ENCODE measurements around the gene CTIF. TPM values are rescaled to one million over a fixed set of nuclear protein-coding genes. Genes with fewer than 3 reads are reported as not detected.

CTIF gene
- total RNA-seq, 1 donor from 2014 or later: 26.4 TPM

GRCh38 chr18:48901145-48902022, 362.6 kb downstream of the CTIF start:
- Mint-ChIP-seq H3K36me3 (ENCODE audit: insufficient read depth) (no peaks in the 10 kb centered on the region), H3K9me3 (ENCODE audit: low read depth) (peaks cover 17% of the 10 kb centered on the region), H3K27me3 (no peaks in the 10 kb centered on the region), H3K27ac (no peak overlapping the region), H3K4me3 (ENCODE audit: low read depth) (no peak overlapping the region), H3K4me1 (ENCODE audit: low read depth) (no peaks in the 10 kb centered on the region)
- no peak for DNase-seq (ENCODE audit: low spot score, unreplicated experiment)
- no peak for TF ChIP-seq CTCF (IDR thresholded peaks at IDR 0.05; ENCODE audit: unreplicated experiment)

GRCh38 chr18:48902023-48902855, 363.4 kb downstream of the CTIF start:
- TF ChIP-seq CTCF (IDR thresholded peaks at IDR 0.05; ENCODE audit: unreplicated experiment): no peak
- Mint-ChIP-seq H3K36me3 (ENCODE audit: insufficient read depth) (no peaks in the 10 kb centered on the region), H3K27ac (no peak overlapping the region), H3K27me3 (no peaks in the 10 kb centered on the region), H3K4me1 (ENCODE audit: low read depth) (no peaks in the 10 kb centered on the region), H3K4me3 (ENCODE audit: low read depth) (no peak overlapping the region), H3K9me3 (ENCODE audit: low read depth) (peaks cover 17% of the 10 kb centered on the region)
- DNase-seq (ENCODE audit: low spot score, unreplicated experiment): no peak

GRCh38 chr18:48902856-48903601, 364.2 kb downstream of the CTIF start:
- no peak for DNase-seq (ENCODE audit: low spot score, unreplicated experiment)
- no peaks in the 10 kb centered on the region for H3K27me3 Mint-ChIP-seq
- H3K4me1 Mint-ChIP-seq (ENCODE audit: low read depth): no peaks in the 10 kb centered on the region
- H3K9me3 Mint-ChIP-seq (ENCODE audit: low read depth): peaks cover 17% of the 10 kb centered on the region
- TF ChIP-seq CTCF (IDR thresholded peaks at IDR 0.05; ENCODE audit: unreplicated experiment): no peak
- H3K27ac Mint-ChIP-seq: no peak overlapping the region
- H3K36me3 Mint-ChIP-seq (ENCODE audit: insufficient read depth): no peaks in the 10 kb centered on the region
- H3K4me3 Mint-ChIP-seq (ENCODE audit: low read depth): no peak overlapping the region

GRCh38 chr18:48904091-48904490, 365.3 kb downstream of the CTIF start:
- H3K4me3 Mint-ChIP-seq (ENCODE audit: low read depth): no peak overlapping the region
- peaks cover 17% of the 10 kb centered on the region for H3K9me3 Mint-ChIP-seq (ENCODE audit: low read depth)
- no peaks in the 10 kb centered on the region for H3K4me1 Mint-ChIP-seq (ENCODE audit: low read depth)
- H3K36me3 Mint-ChIP-seq (ENCODE audit: insufficient read depth): no peaks in the 10 kb centered on the region
- no peak for DNase-seq (ENCODE audit: low spot score, unreplicated experiment)
- no peak for TF ChIP-seq CTCF (IDR thresholded peaks at IDR 0.05; ENCODE audit: unreplicated experiment)
- H3K27me3 Mint-ChIP-seq: no peaks in the 10 kb centered on the region
- H3K27ac Mint-ChIP-seq: no peak overlapping the region
